ENCODE measurements around the gene SYTL1.
A peak's percentile ranks its signal among the peaks of the same experiment; 100 is the strongest.

SYTL1 gene

DNA sequence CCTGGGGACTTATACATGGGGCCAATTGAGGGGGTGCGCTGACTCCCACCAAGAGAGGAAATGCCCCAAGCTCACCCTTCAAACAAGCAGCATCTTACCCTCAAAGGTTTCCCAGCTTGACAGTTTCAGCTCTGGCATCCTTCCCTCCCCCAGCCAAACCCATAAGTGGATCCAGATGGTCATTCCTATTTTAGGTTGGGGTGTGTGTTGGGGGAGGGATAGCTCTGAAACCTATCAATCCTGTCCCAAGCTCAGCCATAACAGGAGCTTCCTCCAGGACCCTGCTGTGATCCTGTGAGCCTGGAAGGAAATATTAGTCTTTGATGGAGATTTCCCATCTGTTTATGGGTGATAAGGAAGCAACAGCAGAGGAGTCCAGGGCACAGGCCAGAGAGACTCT lies 23.2 kb upstream of the SYTL1 start:
- DNase-seq (ENCODE audit: low spot score): no peak

DNA sequence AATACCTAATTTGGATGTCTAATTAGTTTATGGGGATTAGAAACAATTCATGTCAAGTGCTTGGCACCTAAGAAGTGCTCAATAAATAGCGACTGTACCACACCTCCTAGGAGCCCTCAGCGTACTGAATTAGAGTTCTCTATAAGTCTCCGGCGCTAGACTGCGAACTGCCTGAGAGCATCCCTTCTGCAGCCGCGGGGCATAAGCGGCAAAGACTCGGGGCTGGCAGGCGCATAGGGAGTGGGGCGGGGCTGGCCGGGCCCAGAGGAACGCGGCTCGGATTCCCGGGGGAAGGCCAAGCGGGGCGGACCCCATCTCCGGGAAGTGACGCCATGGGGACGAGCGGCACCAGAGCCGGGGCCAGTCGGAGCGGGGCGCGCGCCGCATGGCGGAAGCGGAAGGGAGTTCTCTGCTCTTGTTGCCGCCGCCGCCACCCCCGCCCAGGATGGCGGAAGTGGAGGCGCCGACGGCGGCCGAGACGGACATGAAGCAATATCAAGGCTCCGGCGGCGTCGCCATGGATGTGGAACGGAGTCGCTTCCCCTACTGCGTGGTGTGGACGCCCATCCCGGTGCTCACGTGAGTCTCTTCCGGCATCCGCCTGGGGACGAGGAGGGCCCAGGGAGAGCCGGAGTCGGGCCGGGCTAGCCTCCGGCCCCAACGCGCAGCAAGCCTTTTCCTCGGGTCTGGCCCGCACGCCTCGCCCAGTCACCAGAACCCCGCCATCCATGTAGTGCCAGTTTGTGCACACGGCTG lies 19.8 kb upstream of the SYTL1 start, which contains the start of gene TMEM222:
TMEM222 (plus strand) TSS at position 351 of the 756 bp plus-strand sequence; CDS start at position 386, 35 bp downstream.
- peak; percentile 98 for DNase-seq (ENCODE audit: low spot score)

DNA sequence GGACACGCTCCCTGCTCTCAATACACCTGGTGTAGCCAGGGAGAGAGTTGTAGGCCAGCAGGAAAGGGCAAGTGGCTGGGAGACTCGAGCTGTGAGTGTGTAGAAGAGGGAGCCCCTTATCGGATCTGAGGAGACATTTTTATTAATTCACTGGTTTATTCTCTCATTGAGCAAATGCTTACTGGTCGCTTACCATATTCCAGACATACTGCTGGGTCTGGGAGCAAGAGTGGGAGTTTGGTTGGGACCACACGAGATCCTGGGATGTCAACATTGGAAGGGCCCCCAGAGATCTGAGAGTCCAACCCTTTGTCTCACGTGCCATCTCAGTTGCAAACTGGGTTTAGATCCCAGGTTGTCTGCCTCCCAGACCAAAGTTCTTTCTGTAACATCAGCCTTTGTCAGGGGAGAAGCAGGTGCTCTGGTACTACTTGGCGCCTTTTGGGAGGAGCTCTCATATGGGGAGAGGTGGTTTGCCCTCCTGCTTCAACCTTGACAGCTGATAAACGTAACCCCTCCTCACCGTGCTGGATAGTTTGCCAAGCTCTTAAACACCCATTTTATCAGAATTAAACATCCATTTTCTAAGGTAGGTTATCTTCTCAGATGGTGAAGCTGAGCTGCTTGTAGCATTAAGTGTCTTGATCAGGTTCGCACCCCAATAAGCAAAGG lies 19.1 kb upstream of the SYTL1 start:
- peak; percentile 55 for DNase-seq (ENCODE audit: low spot score)

DNA sequence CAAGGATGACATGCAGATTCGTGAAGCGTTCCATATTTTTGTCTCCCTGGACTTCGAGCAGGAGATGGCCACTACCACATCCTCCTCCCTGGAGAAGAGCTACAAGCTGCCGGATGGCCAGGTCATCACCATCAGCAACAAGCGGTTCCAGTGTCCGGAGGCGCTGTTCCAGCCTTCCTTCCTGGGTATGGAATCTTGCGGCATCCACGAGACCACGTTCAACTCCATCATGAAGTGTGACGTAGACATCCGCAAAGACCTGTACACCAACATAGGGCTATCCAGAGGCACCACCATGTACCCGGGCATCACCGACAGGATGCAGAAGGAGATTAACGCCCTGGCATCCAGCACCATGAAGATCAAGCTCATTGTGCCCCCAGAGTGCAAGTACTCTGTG lies 16.5 kb upstream of the SYTL1 start:
- no peak for DNase-seq (ENCODE audit: low spot score)

DNA sequence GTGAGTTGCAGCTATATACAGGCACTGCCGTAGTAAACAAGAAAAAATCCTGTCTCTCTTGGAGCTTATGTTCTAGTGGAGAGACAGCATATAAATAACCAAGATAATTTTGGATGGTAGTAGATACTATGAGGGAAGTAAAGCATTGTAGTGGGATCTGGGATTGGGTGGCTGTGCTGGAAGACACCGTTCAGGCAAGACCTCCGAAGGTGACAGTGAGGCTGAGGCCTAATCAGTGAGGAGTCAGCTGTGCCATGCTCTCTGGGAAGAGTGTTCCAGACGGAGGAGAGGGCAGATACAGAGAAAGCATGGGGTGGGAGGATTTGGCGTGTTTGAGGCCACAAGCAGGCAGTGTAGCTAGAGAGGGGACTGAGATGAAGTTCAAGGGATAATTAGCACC lies 13.9 kb upstream of the SYTL1 start:
- no peak for DNase-seq (ENCODE audit: low spot score)

DNA sequence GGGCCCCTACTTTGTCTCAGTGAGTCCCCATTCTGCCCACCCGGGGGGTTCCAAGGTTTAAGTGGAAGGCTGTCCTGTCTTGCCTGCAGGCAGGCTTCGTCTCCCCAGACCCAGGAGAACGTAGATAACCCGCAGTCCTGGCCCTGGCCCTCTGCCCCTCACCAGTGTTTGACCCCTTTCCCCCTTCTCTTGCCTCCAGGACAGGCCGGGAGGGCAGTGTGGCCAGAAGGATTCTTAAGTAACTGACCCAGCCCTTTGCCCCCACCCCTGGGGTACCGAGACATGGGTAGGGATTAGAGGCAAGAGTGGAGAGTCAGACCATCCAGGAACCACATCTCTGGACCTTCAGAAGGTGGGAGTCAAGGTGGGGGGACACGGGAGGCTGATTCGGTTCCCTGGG lies 11.0 kb upstream of the SYTL1 start:
- DNase-seq (ENCODE audit: low spot score): no peak

DNA sequence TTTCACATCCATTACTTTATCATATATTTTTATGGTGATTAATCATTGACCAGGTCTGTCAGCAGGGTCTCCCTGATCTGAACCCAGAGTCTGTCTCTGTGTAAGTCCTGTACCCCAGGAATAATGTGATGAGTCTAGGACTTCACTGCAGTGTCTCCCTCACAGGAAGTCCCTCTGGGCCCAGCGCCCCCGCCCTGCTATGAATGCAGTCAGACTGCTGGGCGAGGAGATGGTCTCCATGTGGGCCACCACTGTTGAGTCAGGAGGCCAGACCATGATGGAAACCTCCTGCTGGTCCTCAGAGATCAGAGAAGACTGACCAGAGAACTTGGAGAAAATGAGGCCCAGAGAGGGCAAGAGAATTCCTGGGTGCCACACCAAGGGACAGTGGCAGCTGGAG lies 10.4 kb upstream of the SYTL1 start:
- no peak for DNase-seq (ENCODE audit: low spot score)

DNA sequence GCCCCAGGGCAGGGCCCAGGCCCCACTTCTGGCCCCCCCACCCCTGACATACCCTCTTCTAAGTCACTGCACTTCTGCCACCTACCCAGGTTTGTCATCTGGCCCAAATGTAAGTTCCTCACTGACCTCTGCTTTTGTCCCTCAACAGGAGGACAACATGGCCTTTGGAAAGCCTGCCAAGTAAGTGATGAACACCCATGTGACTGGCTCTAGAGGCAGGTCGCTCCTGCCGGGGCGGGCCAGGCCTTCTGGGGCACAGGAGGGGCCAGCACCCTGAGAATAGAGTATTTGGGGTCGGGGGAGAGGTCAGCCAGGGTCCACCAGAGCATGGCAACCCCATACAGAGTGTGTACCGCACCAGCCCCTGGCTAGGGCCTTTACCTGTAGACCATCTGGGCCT lies 9.9 kb upstream of the SYTL1 start:
- DNase-seq (ENCODE audit: low spot score): no peak

DNA sequence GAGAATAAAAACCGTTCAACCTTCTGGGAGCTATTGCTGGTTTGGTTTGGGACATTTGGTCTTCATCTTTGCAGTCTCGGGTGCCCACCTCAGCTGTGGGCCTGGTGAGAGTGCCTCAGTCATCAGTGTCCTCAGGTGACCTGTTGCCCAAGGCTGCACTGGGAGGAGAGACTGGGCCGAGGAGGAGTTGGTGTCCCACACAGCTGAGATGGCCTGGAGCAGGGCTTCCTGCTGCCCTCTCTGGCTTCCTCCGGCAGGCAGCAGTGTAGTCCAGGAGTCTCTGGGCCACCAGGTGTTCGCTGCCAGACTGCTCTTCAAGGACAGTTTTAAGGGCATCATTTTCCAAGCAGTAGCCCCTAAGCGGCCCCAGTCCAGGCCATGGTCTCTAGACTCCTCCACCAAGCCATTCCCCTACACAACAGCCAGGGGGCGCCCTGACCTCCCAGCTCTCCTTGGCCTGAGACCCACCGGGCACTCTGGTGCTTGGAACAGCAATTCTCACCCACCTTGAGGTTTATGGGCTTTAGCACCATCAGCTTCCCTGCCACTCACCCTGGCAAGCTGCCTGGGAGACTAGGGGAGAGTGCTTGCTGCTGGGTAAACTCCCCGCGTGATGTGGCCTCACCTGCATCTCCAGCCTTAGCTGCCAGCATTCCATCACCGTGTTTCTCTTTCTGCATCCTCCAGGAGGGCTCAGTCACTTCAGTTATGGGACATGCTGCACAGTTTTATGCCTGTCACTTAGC lies 9.1 kb upstream of the SYTL1 start:
- DNase-seq (ENCODE audit: low spot score): no peak

DNA sequence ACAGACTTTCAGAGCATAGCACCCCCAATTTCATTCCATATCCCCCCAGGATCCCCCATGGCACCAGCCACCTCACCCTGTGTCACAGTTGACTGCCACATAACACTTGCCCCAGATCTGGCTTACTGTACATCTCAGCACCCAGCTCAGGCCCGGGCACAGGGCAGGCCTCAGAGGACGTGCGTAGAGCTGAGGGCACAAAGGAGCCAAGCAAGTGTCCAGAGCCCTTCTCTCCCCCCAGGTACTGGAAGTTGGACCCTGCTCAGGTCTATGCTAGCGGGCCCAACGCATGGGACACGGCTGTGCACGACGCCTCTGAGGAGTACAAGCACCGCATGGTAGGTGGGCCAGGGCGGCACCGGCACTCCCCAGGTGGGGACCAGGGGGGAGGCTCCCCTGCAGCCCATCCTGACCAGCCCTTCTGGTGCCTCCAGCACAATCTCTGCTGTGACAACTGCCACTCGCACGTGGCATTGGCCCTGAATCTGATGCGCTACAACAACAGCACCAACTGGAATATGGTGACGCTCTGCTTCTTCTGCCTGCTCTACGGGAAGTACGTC lies 8.0 kb upstream of the SYTL1 start:
- DNase-seq (ENCODE audit: low spot score): no peak

DNA sequence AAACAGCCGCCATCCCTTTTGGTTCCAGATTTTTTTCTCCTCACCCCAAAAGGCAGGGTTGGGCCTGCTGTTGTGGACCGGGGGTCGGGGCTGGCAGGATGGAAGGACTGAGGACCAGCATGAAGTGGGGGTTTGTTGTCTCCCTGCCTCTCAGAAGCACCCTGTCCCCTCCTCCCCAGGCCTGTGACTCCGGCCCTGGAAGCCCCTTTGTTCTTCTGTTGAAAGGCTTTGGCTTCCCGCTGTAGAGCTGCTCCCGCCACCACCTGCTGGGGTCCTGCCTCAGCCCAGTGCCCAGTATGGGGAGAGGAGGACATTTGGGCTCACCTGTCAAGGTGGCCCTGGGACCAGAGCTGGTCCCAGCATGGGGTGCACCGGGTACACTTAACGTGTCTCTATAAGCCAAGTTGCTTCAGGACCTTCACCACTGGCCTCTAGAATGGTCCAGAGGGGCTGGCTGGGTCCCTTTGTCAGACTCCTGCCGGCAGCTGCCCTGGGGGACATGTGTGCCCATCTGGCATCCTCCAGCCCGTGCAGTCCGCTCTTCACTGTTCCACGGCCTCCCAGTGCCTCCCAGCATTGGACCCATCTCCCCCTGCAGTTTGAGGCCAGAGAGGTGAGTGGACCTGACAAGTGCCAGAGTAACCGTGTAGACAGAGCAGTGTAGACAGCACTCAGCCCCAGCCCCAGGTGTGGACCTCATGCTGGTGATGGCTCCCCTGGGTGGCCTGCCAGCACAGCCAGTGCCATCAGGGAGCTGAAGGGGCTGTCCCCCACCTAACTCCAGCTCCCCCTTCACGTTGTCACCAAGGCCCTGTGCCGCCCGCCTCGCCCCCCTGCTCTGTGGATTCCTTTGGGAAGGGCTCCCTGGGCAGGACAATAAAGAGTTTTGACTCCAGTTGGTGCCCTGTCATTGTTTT lies 6.1 kb upstream of the SYTL1 start:
- no peak for DNase-seq (ENCODE audit: low spot score)

DNA sequence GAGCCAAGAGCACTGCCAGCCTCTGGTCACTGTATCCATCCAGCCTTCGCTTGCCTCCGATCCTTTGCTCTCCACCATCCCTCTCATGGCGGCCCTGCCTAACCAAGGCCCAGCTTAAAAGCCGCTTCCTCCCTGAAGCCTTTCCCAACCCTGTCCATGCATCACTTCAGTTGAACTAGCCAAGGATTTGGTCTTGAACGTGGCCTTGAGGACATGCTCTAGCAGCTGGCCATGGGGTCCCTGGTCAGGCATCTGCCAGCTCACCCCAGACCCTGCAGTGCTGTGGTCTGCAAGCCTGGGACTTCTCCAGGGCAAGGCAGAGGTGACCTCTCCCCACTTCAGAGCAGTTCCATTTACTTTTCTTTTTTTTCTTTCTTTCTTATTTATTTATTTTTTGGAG lies 5.1 kb upstream of the SYTL1 start:
- no peak for DNase-seq (ENCODE audit: low spot score)

DNA sequence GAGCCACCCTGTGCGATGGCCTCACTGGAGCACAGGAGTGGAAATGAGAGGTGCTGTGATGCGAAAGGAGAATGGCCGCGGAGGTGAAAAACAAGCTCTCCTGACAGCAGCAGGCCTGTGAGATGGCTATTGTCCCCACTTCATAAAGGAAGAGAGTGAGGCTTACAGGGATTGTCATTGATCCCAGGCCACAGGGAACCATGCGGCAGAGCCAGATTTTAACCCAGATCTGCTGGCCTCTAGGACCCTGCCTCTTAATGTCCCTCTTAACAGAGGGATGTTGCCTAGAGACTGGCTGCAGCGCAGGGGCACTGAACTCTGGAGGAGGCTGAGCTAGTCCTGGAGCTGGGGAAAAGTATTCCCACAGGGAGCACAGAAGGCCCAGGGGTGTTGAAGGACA lies 3.1 kb upstream of the SYTL1 start:
- DNase-seq (ENCODE audit: low spot score): no peak

DNA sequence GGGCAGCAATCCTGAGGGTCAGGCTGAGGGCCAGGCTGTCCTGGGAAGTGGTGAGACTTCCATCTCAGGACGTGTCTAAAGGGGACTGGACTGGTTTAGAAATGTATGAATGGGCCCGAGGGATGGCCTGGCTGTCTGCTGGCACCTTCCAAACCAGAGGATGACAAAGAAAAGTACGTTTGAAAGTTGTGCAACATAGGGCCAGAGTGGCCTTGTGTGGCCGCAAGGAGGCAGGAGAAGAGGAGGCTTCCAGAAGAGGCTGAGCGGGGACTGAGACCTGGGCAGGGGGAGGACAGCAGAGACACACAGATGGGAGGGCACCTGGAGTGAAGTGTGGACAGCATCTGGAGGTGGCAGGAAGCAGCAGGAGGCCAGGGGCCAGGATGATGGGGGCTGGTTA lies 2.6 kb upstream of the SYTL1 start:
- DNase-seq (ENCODE audit: low spot score): no peak

DNA sequence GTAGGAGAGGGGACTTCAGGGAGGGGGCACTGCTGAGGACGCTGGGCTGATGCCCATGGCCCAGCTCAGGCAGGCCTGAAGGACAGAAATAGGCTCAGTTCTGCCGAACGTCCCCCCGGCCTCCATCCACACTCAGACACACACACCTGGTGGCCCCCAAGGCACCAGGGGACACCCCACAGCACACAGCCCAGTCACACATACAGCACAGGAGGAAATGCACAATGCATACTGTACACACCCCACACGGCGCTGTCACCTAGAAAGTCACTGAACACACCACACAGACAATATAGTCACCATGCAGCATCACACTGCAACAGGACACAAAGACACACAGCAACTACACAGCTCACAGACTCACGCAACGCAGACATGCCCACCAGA lies 562 bp downstream of the SYTL1 start:
- DNase-seq (ENCODE audit: low spot score): no peak

DNA sequence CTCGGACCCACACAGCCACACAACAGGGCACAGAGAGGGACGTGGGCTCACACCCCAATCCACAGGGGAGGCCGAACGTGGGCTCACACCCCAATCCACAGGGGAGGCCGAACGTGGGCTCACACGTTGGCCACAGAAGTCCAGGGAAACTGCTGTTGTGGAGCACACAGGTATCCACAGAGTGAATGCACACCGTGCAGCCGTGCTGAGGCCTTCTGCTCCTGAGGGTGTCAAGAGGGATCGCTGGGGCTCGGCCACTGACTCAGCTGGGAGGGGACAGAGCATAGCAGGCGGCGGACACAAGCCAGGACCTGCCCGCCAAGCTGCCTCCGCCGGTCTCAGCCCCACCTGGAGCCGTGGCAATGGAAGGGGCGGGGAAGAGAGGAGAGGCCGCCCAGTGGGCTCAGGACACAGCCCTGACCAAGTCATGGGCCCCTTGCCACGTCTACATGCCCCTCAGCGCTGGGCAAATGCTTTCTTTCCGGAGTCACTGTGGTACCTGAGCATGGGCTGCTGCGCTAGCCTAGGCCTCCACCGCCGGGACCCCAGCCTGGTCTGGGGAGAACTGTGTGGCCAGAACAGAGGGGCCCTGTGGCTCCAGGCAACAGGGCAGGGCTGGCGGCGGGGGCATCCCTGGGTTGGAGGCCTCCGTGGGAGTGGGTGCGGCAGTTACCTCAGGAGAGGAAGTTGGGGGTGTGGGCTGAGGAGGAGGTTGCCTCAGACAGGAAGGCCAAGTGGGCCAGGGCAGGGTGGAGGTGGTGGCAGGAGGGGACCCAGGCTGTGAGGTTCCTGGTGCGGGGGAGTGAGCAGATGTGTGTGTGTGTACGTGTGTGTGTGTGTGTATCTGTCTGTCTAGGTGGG lies 1.2 kb downstream of the SYTL1 start:
- DNase-seq (ENCODE audit: low spot score): no peak

DNA sequence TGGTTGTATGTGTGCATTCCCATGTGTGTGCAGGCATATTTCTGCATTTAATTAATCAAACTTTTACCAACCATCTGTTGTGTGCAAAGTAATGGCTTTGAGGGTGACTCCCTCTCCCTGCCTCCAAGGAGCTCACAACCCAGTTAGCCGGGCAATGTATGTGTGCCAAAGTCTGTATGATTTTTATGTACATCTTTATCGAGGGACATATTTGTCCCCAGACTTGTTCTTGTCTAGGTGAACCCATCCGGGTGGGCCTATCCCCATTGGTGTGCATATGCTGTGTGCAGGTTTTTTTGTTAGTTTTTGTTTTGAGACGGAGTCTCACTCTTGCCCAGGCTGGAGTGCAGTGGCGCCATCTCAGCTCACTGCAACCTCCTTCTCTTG lies 1.8 kb downstream of the SYTL1 start:
- DNase-seq (ENCODE audit: low spot score): no peak

DNA sequence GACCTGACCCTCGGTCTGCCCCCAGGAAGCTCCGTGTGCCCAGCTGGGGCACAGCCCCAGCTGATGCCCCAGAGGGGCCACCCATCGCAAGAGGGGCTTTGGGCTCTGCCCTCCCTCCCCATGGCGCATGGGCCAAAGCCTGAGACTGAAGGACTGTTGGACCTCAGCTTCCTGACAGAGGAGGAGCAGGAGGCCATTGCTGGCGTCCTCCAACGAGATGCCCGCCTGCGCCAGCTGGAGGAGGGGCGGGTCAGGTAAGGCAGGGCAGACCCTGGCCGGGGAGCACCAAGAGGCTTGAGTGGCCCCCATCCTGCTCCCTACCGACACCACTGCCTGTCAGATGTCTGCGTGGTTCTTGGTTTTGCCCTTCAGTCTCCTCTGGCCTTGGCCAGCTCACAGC lies 3.5 kb downstream of the SYTL1 start:
- no peak for DNase-seq (ENCODE audit: low spot score)

DNA sequence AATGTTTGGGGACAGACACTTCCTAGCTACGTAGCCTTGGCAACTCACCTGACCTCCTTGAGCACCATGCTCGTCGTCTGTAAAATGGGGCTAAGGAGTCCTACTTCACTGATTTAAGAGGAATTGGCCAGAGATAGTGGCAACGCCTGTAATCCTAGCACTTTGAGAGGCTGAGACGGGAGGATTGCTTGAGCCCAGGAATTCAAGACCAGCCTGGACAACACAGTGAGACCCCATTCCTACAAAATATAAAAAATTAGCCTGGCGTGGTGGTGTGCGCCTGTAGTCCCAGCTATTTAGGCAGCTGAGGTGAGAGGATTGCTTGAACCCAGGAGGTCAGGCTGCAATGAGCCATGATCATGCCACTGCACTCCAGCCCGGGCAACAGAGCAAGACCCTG lies 4.5 kb downstream of the SYTL1 start:
- no peak for DNase-seq (ENCODE audit: low spot score)

DNA sequence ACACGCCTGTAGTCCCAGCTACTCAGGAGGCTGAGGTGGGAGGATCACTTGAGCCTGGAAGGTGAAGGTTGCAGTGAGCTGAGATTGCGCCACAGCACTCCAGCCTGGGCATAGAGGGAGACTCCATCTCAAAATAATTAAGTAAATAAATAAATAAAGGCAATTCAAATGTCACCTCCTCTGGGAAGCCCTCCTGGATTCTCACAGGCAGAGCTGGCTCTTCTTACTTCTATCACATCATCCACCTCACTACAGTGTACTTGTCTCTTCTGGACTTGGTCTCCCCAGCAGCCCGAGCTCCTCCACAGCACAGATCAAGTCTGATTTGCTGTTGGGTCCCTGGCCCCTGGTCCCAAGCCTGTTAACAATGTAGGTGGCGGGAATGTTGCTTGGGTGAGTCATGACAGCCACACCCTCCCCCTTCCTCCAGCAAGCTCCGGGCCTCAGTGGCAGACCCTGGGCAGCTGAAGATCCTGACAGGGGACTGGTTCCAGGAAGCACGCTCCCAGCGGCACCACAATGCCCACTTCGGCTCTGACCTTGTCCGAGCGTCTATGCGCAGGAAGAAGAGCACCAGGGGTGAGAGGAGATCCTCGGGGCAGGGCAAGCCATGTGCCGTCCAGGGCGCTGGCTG lies 5.3 kb downstream of the SYTL1 start:
- no peak for DNase-seq (ENCODE audit: low spot score)
